HG03575 (cell line): ENCODE measurements around the gene VAMP1.

Source experiments
- ATAC-seq: cut with Tn5 transposase; IDR thresholded peaks from one replicate; pipeline ENCODE4 v1.9.1; 2021; ENCODE audit not compliant: unreplicated experiment, insufficient number of reproducible peaks, low FRiP score; ENCODE audit errors: extremely low read depth

VAMP1 gene

GRCh38 chr12:6457220-6457945 lies 13.1 kb downstream of the VAMP1 start:
- ATAC-seq = no peak

GRCh38 chr12:6452944-6453630 lies 17.4 kb downstream of the VAMP1 start:
- ATAC-seq = no peak

- ATAC-seq = no peak
Measured at GRCh38 chr12:6452245-6452943, 18.1 kb downstream of the VAMP1 start.

- ATAC-seq = no peak
Measured at GRCh38 chr12:6451348-6452244, 18.9 kb downstream of the VAMP1 start, which contains the start of gene TAPBPL. TAPBPL (plus strand) TSS chr12:6452042; CDS start chr12:6452249, 207 bp downstream.

- ATAC-seq = no peak
Measured at GRCh38 chr12:6450869-6451347, 19.6 kb downstream of the VAMP1 start.

- no peak for ATAC-seq
Measured at GRCh38 chr12:6450091-6450868, 20.2 kb downstream of the VAMP1 start.

- no peak for ATAC-seq
Measured at GRCh38 chr12:6444704-6445688, 25.5 kb downstream of the VAMP1 start, which contains the start of gene CD27. CD27 (plus strand) TSS chr12:6444955; CDS start chr12:6445096, 141 bp downstream.

- ATAC-seq = no peak
Measured at GRCh38 chr12:6444031-6444430, 26.4 kb downstream of the VAMP1 start.

- no peak for ATAC-seq
Measured at GRCh38 chr12:6443361-6443983, 27.0 kb downstream of the VAMP1 start.

GRCh38 chr12:6442836-6443235 lies 27.6 kb downstream of the VAMP1 start:
- no peak for ATAC-seq

GRCh38 chr12:6440391-6440790 lies 30.1 kb downstream of the VAMP1 start:
- no peak for ATAC-seq

GRCh38 chr12:6438345-6438744 lies 32.1 kb downstream of the VAMP1 start:
- no peak for ATAC-seq

GRCh38 chr12:6437586-6437985 lies 32.9 kb downstream of the VAMP1 start:
- ATAC-seq = no peak

GRCh38 chr12:6435961-6436715 lies 34.3 kb downstream of the VAMP1 start:
- ATAC-seq = no peak

- no peak for ATAC-seq
Measured at GRCh38 chr12:6434205-6435140, 36.0 kb downstream of the VAMP1 start.
